Activated T-helper 2 cell treated with anti-CD3 and anti-CD28 coated beads, Interferon-gamma antibody, Interleukin-2, Interleukin-4, amounts not matched to agents 10 μg/mL and 5 μg/mL and 100 μg/mL, durations not matched to agents 14 hours and 24 hours and 36 hours (primary cell): Measurements from ENCODE around the gene BCAS3. TPM values are rescaled to one million over a fixed set of nuclear protein-coding genes. Genes with fewer than 3 reads are reported as not detected.
A peak's percentile ranks its signal among the peaks of the same experiment; 100 is the strongest.

Source experiments
- DNase-seq: peaks from one replicate; pipeline ENCODE4 v3.0.0; 2021; ENCODE audit warnings: low spot score
- H3K27ac Mint-ChIP-seq: one replicate; pipeline ENCODE4 v1.8.0; 2021; ENCODE audit warnings: mixed read lengths
- H3K27me3 Mint-ChIP-seq: one replicate; pipeline ENCODE4 v1.8.0; 2021; ENCODE audit warnings: low read depth, mixed read lengths
- H3K36me3 Mint-ChIP-seq: one replicate; pipeline ENCODE4 v1.8.0; 2021; ENCODE audit warnings: low read depth, mixed read lengths
- H3K4me1 Mint-ChIP-seq: one replicate; pipeline ENCODE4 v1.8.0; 2021; ENCODE audit warnings: low read depth, mixed read lengths
- H3K4me3 Mint-ChIP-seq: one replicate; pipeline ENCODE4 v1.8.0; 2021; ENCODE audit warnings: low read depth, mild to moderate bottlenecking, moderate library complexity, mixed read lengths
- H3K9me3 Mint-ChIP-seq: one replicate; pipeline ENCODE4 v1.8.0; 2021; ENCODE audit warnings: mixed read lengths
- intact Hi-C: fragments of 100-400 bp; cut with micrococcal nuclease; formaldehyde crosslinking; loops from one replicate; pipeline ENCODE4 v1.15.1; 2023
- total RNA-seq: library from RNA; stranded (reverse); gene quantifications from 2 replicates; pipeline ENCODE4 v1.2.3, GENCODE V29; 2022

BCAS3 gene
- total RNA-seq, 1 donor from 2014 or later, result 10.7 TPM

DNA sequence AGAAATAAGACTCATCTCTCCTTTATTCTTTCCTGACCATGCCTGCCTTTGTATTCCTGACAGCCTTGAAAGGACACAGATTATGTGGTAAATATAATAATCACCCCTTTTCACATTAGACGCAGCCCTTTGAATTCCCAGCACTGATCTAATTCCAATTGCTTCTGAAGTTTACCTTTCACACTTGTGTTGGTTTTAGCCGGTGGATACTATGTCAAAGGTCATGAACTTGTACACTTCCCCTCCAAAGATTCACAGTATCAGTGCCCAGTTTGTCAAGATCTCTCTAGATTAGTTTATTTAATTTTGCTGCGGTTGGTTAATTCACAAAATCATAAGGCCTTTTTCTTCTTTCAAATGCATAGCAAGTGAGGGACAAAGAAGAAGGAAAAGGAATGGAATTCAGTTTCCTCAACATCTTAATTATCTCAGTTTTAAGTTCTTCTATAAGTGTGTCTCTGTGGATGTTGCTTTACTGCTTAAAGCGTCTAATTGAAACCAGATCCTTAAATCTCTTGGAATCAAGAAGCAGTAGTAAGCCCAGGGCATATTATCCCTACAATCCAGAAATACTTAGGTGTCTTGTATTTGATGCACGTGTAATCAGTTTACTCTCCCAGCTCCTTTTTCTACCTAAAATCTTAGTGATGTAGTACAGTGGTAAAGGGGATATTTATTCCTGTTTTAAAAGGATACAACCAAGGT, 547.7 kb downstream of the BCAS3 start:
- intact Hi-C loops, result no loop called here

DNA sequence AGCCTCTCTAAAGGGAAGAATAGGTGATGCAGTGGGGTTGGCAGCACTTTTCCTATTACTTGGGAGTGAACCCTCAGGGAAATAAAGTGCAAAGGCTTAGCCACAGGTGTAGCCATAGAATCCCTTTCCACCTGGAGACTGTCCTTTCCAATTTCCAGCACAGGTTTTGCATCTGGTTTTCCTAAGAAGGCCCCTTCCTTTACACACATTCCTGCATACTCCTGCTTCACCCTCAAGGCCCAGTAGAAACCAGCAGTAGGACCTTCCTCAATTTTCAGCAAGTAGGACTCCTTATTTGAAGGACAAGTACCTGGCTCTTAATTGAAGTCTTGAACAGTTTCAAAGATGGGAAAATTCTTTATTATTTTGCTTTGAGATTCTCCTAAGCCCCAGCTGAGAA, 550.2 kb downstream of the BCAS3 start:
- intact Hi-C loops, result no loop called here
- Mint-ChIP-seq H3K4me1 (peaks cover 23% of the 10 kb centered on the region), H3K4me3 (no peak overlapping the region), H3K36me3 (no peaks in the 10 kb centered on the region), H3K27ac (no peak overlapping the region), H3K27me3 (no peaks in the 10 kb centered on the region), H3K9me3 (no peaks in the 10 kb centered on the region)
- DNase-seq, result no peak

More for the DNA sequence above, 547.7 kb downstream of the BCAS3 start:
- DNase-seq, result no peak
- Mint-ChIP-seq H3K27ac (no peak overlapping the region), H3K27me3 (no peaks in the 10 kb centered on the region), H3K36me3 (no peaks in the 10 kb centered on the region), H3K4me1 (peaks cover 41% of the 10 kb centered on the region), H3K9me3 (no peaks in the 10 kb centered on the region), H3K4me3 (no peak overlapping the region)

DNA sequence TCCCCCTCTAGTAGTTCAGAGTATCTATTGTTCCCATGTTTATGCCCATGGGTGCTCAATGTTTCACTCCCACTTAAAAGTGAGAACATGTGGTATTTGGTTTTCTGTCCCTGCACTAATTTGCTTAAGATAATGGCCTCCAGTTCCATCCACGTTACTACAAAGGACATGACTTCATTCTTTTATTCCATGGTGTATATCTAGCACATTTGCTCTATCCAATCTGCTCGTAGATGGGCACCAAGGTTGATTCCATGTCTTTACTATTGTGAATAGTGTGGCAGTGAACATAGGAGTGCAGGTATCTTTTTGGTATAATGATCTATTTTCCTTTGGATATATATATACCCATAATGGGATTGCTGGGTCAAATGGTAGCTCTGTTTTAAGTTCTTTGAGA, 552.8 kb downstream of the BCAS3 start:
- Mint-ChIP-seq H3K9me3 (no peaks in the 10 kb centered on the region), H3K36me3 (no peaks in the 10 kb centered on the region), H3K4me3 (no peak overlapping the region), H3K27me3 (no peaks in the 10 kb centered on the region), H3K27ac (no peak overlapping the region), H3K4me1 (peaks cover 13% of the 10 kb centered on the region)
- DNase-seq, result no peak
- intact Hi-C loops, result no loop called here

DNA sequence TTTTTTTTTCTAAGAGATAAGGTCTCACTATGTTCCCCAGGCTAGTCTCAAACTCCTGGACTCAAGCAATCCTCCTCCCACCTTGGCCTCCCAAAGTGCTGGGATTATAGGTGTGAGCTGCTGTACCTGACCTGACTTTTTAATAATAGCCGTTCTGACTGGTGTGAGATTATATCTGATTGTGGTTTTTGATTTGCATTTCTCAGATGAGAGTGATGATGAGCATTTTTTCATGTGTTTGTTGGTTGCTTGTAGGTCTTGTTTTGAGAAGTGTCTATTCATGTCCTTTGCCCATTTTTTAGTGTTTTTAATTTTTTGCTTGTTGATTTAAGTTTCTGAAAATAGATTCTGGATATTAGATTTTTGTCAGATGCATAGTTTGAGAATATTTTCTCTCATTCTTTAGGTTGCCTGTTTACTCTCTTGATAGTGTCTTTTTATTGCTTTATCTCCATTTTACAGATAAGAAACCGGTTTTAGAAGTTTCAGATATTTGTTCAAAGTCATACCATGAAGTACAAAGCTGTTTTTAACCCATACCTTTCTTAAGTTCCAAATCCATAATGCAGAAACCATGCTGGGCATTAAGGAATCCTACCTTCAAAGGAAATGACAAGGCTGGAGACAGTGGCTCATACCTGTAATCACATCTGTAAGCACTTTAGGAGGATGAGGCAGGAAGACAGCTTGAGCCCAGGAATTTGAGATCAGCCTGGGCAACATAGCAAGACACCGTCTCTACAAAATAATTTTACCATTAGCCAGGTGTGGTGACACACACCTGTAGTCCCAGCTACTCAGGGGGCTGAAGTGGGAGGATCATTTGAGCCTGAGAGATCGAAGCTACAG, 553.5 kb downstream of the BCAS3 start:
- intact Hi-C loops, result no loop called here
- H3K27me3 Mint-ChIP-seq, result no peaks in the 10 kb centered on the region
- no peaks in the 10 kb centered on the region for H3K9me3 Mint-ChIP-seq
- no peak overlapping the region for H3K4me3 Mint-ChIP-seq
- H3K36me3 Mint-ChIP-seq, result no peaks in the 10 kb centered on the region
- H3K27ac Mint-ChIP-seq, result no peak overlapping the region
- H3K4me1 Mint-ChIP-seq, result peaks cover 13% of the 10 kb centered on the region
- no peak for DNase-seq

- no peak overlapping the region for H3K4me3 Mint-ChIP-seq
- no peaks in the 10 kb centered on the region for H3K9me3 Mint-ChIP-seq
- peaks cover 13% of the 10 kb centered on the region for H3K4me1 Mint-ChIP-seq
- DNase-seq, result no peak
- no peak overlapping the region for H3K27ac Mint-ChIP-seq
- no peaks in the 10 kb centered on the region for H3K27me3 Mint-ChIP-seq
- no peaks in the 10 kb centered on the region for H3K36me3 Mint-ChIP-seq
- intact Hi-C loops, result no loop called here
Observed at GRCh38 chr17:61232871-61233270, 555.2 kb downstream of the BCAS3 start.

GRCh38 chr17:61233991-61234750, 556.5 kb downstream of the BCAS3 start:
- Mint-ChIP-seq H3K27me3 (no peaks in the 10 kb centered on the region), H3K9me3 (no peaks in the 10 kb centered on the region), H3K27ac (no peak overlapping the region), H3K36me3 (no peaks in the 10 kb centered on the region), H3K4me1 (peaks cover 15% of the 10 kb centered on the region), H3K4me3 (no peak overlapping the region)
- DNase-seq, result no peak
- intact Hi-C loops, result no loop called here

GRCh38 chr17:61235001-61235826, 557.6 kb downstream of the BCAS3 start:
- peaks cover 20% of the 10 kb centered on the region for H3K4me1 Mint-ChIP-seq
- no peak overlapping the region for H3K27ac Mint-ChIP-seq
- H3K36me3 Mint-ChIP-seq, result no peaks in the 10 kb centered on the region
- intact Hi-C loops, result no loop called here
- no peak for DNase-seq
- H3K27me3 Mint-ChIP-seq, result no peaks in the 10 kb centered on the region
- H3K9me3 Mint-ChIP-seq, result no peaks in the 10 kb centered on the region
- H3K4me3 Mint-ChIP-seq, result no peak overlapping the region

DNA sequence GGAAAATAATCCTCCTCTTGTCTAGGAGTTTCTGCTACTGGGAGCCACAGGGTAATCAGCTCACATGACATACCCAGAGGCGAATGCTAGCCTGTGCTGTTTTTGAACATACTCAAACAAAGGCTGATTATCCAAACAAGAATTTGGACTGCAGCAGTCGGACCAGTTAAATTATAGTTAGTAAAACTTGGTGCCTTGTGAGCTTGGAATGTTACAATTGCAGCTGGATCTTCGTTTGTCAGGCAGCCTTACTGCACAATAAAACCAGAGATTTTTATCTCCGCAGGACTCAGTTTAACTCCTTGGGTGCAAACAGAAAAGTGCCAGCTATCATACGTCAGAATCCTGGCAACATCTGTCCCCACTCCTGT, 558.2 kb downstream of the BCAS3 start:
- H3K36me3 Mint-ChIP-seq, result no peaks in the 10 kb centered on the region
- no peak for DNase-seq
- no peak overlapping the region for H3K4me3 Mint-ChIP-seq
- intact Hi-C loops, result no loop called here
- no peak overlapping the region for H3K27ac Mint-ChIP-seq
- no peaks in the 10 kb centered on the region for H3K9me3 Mint-ChIP-seq
- peaks cover 22% of the 10 kb centered on the region for H3K4me1 Mint-ChIP-seq
- H3K27me3 Mint-ChIP-seq, result no peaks in the 10 kb centered on the region

GRCh38 chr17:61237275-61237674, 559.6 kb downstream of the BCAS3 start:
- H3K27ac Mint-ChIP-seq, result no peak overlapping the region
- no peaks in the 10 kb centered on the region for H3K27me3 Mint-ChIP-seq
- H3K4me1 Mint-ChIP-seq, result peaks cover 22% of the 10 kb centered on the region

DNA sequence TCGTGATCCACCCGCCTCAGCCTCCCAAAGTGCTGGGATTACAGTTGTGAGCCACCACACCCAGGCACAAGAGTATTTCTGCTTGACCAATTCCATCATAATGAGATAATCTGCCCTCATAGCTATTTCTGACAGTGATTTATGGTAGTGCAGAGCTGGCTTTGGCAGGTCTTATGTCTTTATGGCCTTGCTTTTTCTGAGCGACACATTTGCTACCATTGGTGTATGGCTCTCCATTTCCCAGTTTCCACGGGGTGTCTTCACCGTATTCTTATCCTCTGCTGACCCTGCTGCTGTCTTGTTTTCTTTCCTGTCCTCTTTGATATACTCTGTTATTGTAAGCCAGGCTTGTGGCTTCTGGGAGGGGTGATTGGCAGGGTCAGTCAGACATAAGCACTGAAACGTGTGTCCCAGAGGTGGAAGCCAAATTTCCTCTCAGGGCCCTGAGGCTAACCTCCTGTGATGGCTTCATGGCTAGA, 560.8 kb downstream of the BCAS3 start:
- intact Hi-C loops, result no loop called here
- Mint-ChIP-seq H3K36me3 (no peaks in the 10 kb centered on the region), H3K27ac (peak overlapping the region; percentile 65), H3K4me3 (no peak overlapping the region), H3K27me3 (no peaks in the 10 kb centered on the region), H3K9me3 (no peaks in the 10 kb centered on the region), H3K4me1 (peaks cover 20% of the 10 kb centered on the region)
- DNase-seq, result no peak

More at GRCh38 chr17:61237275-61237674, 559.6 kb downstream of the BCAS3 start:
- intact Hi-C loops, result no loop called here
- no peak overlapping the region for H3K4me3 Mint-ChIP-seq
- no peaks in the 10 kb centered on the region for H3K36me3 Mint-ChIP-seq
- no peak for DNase-seq
- no peaks in the 10 kb centered on the region for H3K9me3 Mint-ChIP-seq

DNA sequence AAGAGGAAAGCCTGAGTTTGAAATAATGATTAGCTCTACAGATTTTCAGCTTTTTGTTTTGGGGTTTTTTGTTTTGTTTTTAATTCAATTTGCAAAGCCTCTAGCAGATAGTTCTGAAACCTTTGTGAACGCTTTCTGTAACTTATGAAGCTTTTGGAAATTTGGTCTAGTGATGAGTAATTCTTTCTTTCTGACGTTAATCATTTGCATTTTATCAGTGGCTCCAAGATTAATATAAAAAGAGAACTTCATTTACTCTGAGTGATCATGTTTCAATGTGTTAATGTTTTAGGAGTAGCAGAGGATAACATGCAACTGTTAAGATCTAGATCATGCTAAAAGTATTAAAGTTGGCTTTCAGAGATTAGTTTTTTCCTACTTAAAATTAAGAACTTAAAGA, 561.7 kb downstream of the BCAS3 start:
- intact Hi-C loops, result loop anchor here (1.0 kb wide), 1 partner anchor 17 kb away; no protein-coding TSS in a partner anchor
- H3K27me3 Mint-ChIP-seq, result no peaks in the 10 kb centered on the region
- peaks cover 20% of the 10 kb centered on the region for H3K4me1 Mint-ChIP-seq
- H3K27ac Mint-ChIP-seq, result peak overlapping the region; percentile 43
- no peaks in the 10 kb centered on the region for H3K36me3 Mint-ChIP-seq
- H3K4me3 Mint-ChIP-seq, result peak overlapping the region; percentile 45
- no peak for DNase-seq
- H3K9me3 Mint-ChIP-seq, result no peaks in the 10 kb centered on the region

DNA sequence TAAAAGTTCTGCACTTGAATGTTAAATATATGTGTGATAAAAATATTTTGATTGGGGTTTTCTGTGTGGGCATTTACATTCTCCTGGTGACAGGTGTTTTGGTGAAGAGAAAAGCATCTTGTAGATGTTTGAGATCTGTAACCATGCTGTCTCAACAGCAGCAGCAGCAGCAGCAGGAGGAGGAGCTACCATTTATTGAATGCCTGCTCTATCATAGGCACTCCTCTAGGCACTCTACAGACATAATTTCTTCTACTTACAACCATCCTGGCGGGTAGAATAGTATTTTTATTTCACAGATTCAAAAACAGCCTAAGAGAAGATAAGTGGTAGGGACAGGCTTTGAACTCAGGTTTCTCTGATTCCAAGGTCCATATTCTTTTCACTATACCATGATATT, 562.3 kb downstream of the BCAS3 start:
- peaks cover 20% of the 10 kb centered on the region for H3K4me1 Mint-ChIP-seq
- no peaks in the 10 kb centered on the region for H3K9me3 Mint-ChIP-seq
- H3K27me3 Mint-ChIP-seq, result no peaks in the 10 kb centered on the region
- peak overlapping the region; percentile 46 for H3K4me3 Mint-ChIP-seq
- intact Hi-C loops, result loop anchor here (1.0 to 5.0 kb wide), 2 partner anchors 18 to 42 kb away; no protein-coding TSS in a partner anchor
- H3K27ac Mint-ChIP-seq, result peak overlapping the region; percentile 57
- DNase-seq, result no peak
- no peaks in the 10 kb centered on the region for H3K36me3 Mint-ChIP-seq
